Activated gamma-delta T cell treated with Interleukin-2 at 50 U/mL for 16 hours (primary cell): Measurements from ENCODE around the gene DOCK9.
"Not testable (repeated sequence)": the region's sequence is repeated elsewhere in the genome, so short reads cannot be mapped to it uniquely, and the experiment has no call there.

Experiments used
- DNase-seq: peaks from one replicate; pipeline ENCODE4 v3.0.0-alpha.2; 2020

DOCK9 gene

GRCh38 chr13:98755729-98756128 is 222.1 kb downstream of the DOCK9 start:
- DNase-seq, result no peak

- no peak for DNase-seq
Observed at GRCh38 chr13:98755116-98755515, 222.7 kb downstream of the DOCK9 start.

GRCh38 chr13:98754468-98754867 is 223.4 kb downstream of the DOCK9 start:
- not testable (repeated sequence) for DNase-seq

GRCh38 chr13:98752467-98753290 is 225.2 kb downstream of the DOCK9 start, which contains the start of gene SLC15A1:
TSS of gene SLC15A1 (minus strand) at chr13:98752672. CDS start at chr13:98752598, 74 bp downstream.
- DNase-seq, result no peak

DNA sequence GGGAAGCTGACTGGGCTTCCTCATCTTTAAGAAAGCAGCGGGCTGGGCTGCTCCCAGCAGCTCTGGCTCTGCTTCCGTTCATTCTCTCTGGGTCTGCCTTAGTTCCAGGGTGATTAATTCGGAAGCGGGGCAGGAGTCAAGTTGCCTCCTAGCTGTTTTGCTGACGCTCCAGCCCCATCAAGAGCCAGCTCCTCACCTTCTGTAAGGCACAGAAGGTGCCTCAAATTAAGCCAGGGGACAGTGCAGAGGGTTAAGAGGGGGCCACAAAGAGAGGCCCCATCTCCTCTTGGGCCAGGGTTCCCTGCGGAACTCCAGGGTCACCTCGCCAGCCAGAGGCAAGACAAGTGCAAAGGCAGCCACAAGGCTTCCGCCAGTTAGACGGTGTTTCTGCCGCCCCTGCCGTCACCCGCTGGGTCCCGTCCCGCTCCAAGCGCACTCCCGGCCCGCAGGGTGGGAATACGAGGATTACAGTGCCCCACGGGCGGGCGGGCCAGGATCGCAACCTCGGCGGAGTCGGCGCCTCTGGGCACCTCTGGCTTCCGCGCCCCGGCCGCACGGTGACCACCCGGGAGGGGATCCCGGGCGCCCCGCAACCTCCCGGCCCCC is 225.9 kb downstream of the DOCK9 start:
- DNase-seq, result no peak

DNA sequence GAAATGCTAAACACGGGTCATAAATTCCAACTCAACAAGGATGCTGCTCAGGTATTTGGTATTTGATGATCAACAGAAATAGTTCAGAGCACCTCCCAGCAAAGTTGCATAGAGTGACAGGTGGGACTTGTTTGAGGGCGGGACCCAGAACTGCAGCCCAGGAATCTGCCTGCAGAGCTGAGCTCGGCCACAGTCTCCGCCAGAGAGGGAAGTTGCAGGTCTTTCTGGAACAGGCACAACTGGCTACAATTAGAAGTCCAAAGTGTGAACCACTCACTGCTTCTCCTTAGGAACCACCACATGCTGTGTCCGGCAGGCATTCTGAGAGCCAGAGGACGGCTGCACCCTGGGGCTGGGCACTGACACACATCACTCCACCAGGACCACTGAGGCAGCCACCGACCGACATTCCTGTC is 226.5 kb downstream of the DOCK9 start:
- DNase-seq, result no peak

DNA sequence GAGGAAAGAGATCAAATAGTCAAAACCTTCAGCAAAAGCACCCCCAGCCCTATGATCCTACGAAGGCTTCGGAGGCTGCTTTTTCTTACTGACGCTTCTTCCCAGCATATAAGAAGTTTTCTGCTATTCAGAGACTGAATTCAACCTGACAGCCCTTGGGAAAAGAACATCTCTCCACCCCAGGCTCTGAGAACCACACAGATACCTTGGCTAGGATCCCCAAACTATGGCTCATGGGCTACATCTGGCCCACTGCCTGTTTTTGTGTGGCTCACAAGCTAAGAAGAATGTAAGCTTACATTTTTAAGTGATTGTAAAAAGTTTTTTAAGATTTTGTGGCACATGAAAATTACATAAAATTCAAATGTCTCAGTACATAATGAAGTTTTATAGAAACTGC is 228.4 kb downstream of the DOCK9 start:
- no peak for DNase-seq

- no peak for DNase-seq
Observed at GRCh38 chr13:98746968-98747367, 230.9 kb downstream of the DOCK9 start.
